ENCODE measurements around the gene LY6G6C. TPM values are rescaled to one million over a fixed set of nuclear protein-coding genes. Genes with fewer than 3 reads are reported as not detected.
A peak's percentile ranks its signal among the peaks of the same experiment; 100 is the strongest.

The LY6G6C gene
- total RNA-seq, 1 experiment from 2014 or later = not detected

- DNase-seq (ENCODE audit: low read depth) = peak; percentile 90
These were observed 41.1 kb downstream of the LY6G6C start, which contains the start of gene LY6G5C for GRCh38 chr6:31680226-31681134. TSS of gene LY6G5C (minus strand) at chr6:31681067. CDS start at chr6:31680373, 694 bp downstream.

- no peak for DNase-seq (ENCODE audit: low read depth)
These were observed 43.6 kb downstream of the LY6G6C start for GRCh38 chr6:31677955-31678354.

- DNase-seq (ENCODE audit: low read depth) = no peak
These were observed 44.6 kb downstream of the LY6G6C start for GRCh38 chr6:31676904-31677303.

GRCh38 chr6:31676322-31676903 is 45.1 kb downstream of the LY6G6C start:
- no peak for DNase-seq (ENCODE audit: low read depth)

- DNase-seq (ENCODE audit: low read depth) = no peak
These were observed 51.9 kb downstream of the LY6G6C start, which contains the start of gene LY6G5B for GRCh38 chr6:31669676-31670075. TSS of gene LY6G5B (plus strand) at chr6:31669976. CDS start at chr6:31670951, 975 bp downstream.

Other genes starting within 250 kb of the LY6G6C start
- gene MICB, start 223.6 kb downstream of the LY6G6C start, total RNA-seq (2014; rRNA removed; shearing (Covaris generic)) = 24.9 and 27.3 TPM in 2 replicates
- not detected in 2 replicates for gene MCCD1, start 192.8 kb downstream of the LY6G6C start, total RNA-seq (2014; rRNA removed; shearing (Covaris generic))
- 678 and 762 TPM in 2 replicates for gene DDX39B, start 179.7 kb downstream of the LY6G6C start, total RNA-seq (2014; rRNA removed; shearing (Covaris generic))
- gene ATP6V1G2, start 175.1 kb downstream of the LY6G6C start, total RNA-seq (2014; rRNA removed; shearing (Covaris generic)) = 1.5 TPM in 1 of 2 replicates, not detected in the other
- 16.2 and 21.5 TPM in 2 replicates for gene NFKBIL1, start 174.1 kb downstream of the LY6G6C start, total RNA-seq (2014; rRNA removed; shearing (Covaris generic))
- 0.11 TPM in 1 of 2 replicates, not detected in the other for gene LTA, start 149.5 kb downstream of the LY6G6C start, total RNA-seq (2014; rRNA removed; shearing (Covaris generic))
- 1.4 and 4.0 TPM in 2 replicates for gene TNF, start 146.2 kb downstream of the LY6G6C start, total RNA-seq (2014; rRNA removed; shearing (Covaris generic))
- gene LTB, start 139.3 kb downstream of the LY6G6C start, total RNA-seq (2014; rRNA removed; shearing (Covaris generic)) = 2.1 TPM in 1 of 2 replicates, not detected in the other
- 0.09 and 3.5 TPM in 2 replicates for gene LST1, start 135.5 kb downstream of the LY6G6C start, total RNA-seq (2014; rRNA removed; shearing (Covaris generic))
- gene NCR3, start 128.7 kb downstream of the LY6G6C start, total RNA-seq (2014; rRNA removed; shearing (Covaris generic)) = not detected in 2 replicates
- gene AIF1, start 106.5 kb downstream of the LY6G6C start, total RNA-seq (2014; rRNA removed; shearing (Covaris generic)) = not detected in 2 replicates
- 50.1 and 51.9 TPM in 2 replicates for gene PRRC2A, start 101.0 kb downstream of the LY6G6C start, total RNA-seq (2014; rRNA removed; shearing (Covaris generic))
- gene BAG6, start 69.1 kb downstream of the LY6G6C start, total RNA-seq (2014; rRNA removed; shearing (Covaris generic)) = 256 and 287 TPM in 2 replicates
- gene APOM, start 65.9 kb downstream of the LY6G6C start, total RNA-seq (2014; rRNA removed; shearing (Covaris generic)) = 0.18 and 1.4 TPM in 2 replicates
- gene C6orf47, start 61.0 kb downstream of the LY6G6C start, total RNA-seq (2014; rRNA removed; shearing (Covaris generic)) = 15.9 and 18.0 TPM in 2 replicates
- gene GPANK1, start 56.7 kb downstream of the LY6G6C start, total RNA-seq (2014; rRNA removed; shearing (Covaris generic)) = 32.9 and 40.2 TPM in 2 replicates
- 328 and 376 TPM in 2 replicates for gene CSNK2B, start 55.7 kb downstream of the LY6G6C start, total RNA-seq (2014; rRNA removed; shearing (Covaris generic))
- 0.91 and 6.3 TPM in 2 replicates for gene LY6G5B, start 51.8 kb downstream of the LY6G6C start, total RNA-seq (2014; rRNA removed; shearing (Covaris generic))
- gene LY6G5C, start 40.7 kb downstream of the LY6G6C start, total RNA-seq (2014; rRNA removed; shearing (Covaris generic)) = 1.8 TPM in 1 of 2 replicates, not detected in the other
- gene ABHD16A, start 18.4 kb downstream of the LY6G6C start, total RNA-seq (2014; rRNA removed; shearing (Covaris generic)) = 55.2 and 64.4 TPM in 2 replicates
- gene LY6G6F, start 14.9 kb downstream of the LY6G6C start, total RNA-seq (2014; rRNA removed; shearing (Covaris generic)) = not detected in 2 replicates
- gene LY6G6D, start 6.4 kb downstream of the LY6G6C start, total RNA-seq (2014; rRNA removed; shearing (Covaris generic)) = not detected in 2 replicates
- gene MPIG6B, start 1.6 kb upstream of the LY6G6C start, total RNA-seq (2014; rRNA removed; shearing (Covaris generic)) = not detected in 2 replicates
- 46.1 and 55.6 TPM in 2 replicates for gene DDAH2, start 7.6 kb upstream of the LY6G6C start, total RNA-seq (2014; rRNA removed; shearing (Covaris generic))
- 1,198 and 1,241 TPM in 2 replicates for gene CLIC1, start 14.8 kb upstream of the LY6G6C start, total RNA-seq (2014; rRNA removed; shearing (Covaris generic))
- 19.9 and 20.9 TPM in 2 replicates for gene MSH5, start 18.3 kb upstream of the LY6G6C start, total RNA-seq (2014; rRNA removed; shearing (Covaris generic))
- 0.27 and 1.6 TPM in 2 replicates for gene SAPCD1, start 40.9 kb upstream of the LY6G6C start, total RNA-seq (2014; rRNA removed; shearing (Covaris generic))
- gene VWA7, start 55.6 kb upstream of the LY6G6C start, total RNA-seq (2014; rRNA removed; shearing (Covaris generic)) = 0.34 TPM in 1 of 2 replicates, not detected in the other
- 77.3 and 80.3 TPM in 2 replicates for gene VARS1, start 74.0 kb upstream of the LY6G6C start, total RNA-seq (2014; rRNA removed; shearing (Covaris generic))
- 91.8 and 146 TPM in 2 replicates for gene LSM2, start 85.2 kb upstream of the LY6G6C start, total RNA-seq (2014; rRNA removed; shearing (Covaris generic))
- gene HSPA1L, start 93.5 kb upstream of the LY6G6C start, total RNA-seq (2014; rRNA removed; shearing (Covaris generic)) = 0.12 and 0.80 TPM in 2 replicates
- 148 and 171 TPM in 2 replicates for gene HSPA1A, start 93.8 kb upstream of the LY6G6C start, total RNA-seq (2014; rRNA removed; shearing (Covaris generic))
- gene HSPA1B, start 106.0 kb upstream of the LY6G6C start, total RNA-seq (2014; rRNA removed; shearing (Covaris generic)) = 194 and 206 TPM in 2 replicates
- gene NEU1, start 141.1 kb upstream of the LY6G6C start, total RNA-seq (2014; rRNA removed; shearing (Covaris generic)) = 46.6 and 51.0 TPM in 2 replicates
- gene SLC44A4, start 157.3 kb upstream of the LY6G6C start, total RNA-seq (2014; rRNA removed; shearing (Covaris generic)) = not detected in 2 replicates
- 72.8 and 80.6 TPM in 2 replicates for gene EHMT2, start 176.0 kb upstream of the LY6G6C start, total RNA-seq (2014; rRNA removed; shearing (Covaris generic))
- 7.5 and 9.8 TPM in 2 replicates for gene ZBTB12, start 180.3 kb upstream of the LY6G6C start, total RNA-seq (2014; rRNA removed; shearing (Covaris generic))
- 0.24 and 1.5 TPM in 2 replicates for gene C2, start 206.0 kb upstream of the LY6G6C start, total RNA-seq (2014; rRNA removed; shearing (Covaris generic))
- 0.18 and 0.86 TPM in 2 replicates for gene CFB, start 224.3 kb upstream of the LY6G6C start, total RNA-seq (2014; rRNA removed; shearing (Covaris generic))
- 180 and 195 TPM in 2 replicates for gene NELFE, start 237.2 kb upstream of the LY6G6C start, total RNA-seq (2014; rRNA removed; shearing (Covaris generic))
- gene SKIC2, start 237.4 kb upstream of the LY6G6C start, total RNA-seq (2014; rRNA removed; shearing (Covaris generic)) = 59.7 and 62.5 TPM in 2 replicates

All from Daoy (cell line).